B cell (primary cell): Measurements from ENCODE around the gene DOCK4. TPM values are rescaled to one million over a fixed set of nuclear protein-coding genes. Genes with fewer than 3 reads are reported as not detected.

Source experiments
- ATAC-seq: fragments of 200-7000 bp; cut with Tn5 transposase; one replicate; pipeline ENCODE4 v1.10.0; 2021; ENCODE audit warnings: low read depth, mild to moderate bottlenecking, moderate number of reproducible peaks, moderate library complexity
- CTCF ChIA-PET: fragments of 350-600 bp; sonication (Branson Sonifier 250); formaldehyde crosslinking; loops from one replicate; lab custom pipeline; 2021; ENCODE audit warnings: antibody characterized with exemption, inconsistent platforms; lab: Charles Lee
- POLR2A ChIA-PET: fragments of 350-600 bp; sonication (Branson Sonifier 250); formaldehyde crosslinking; loops from one replicate; lab custom pipeline; 2021; ENCODE audit warnings: antibody characterized with exemption; lab: Charles Lee
- DNase-seq: peaks from one replicate; pipeline ENCODE4 v3.0.0; 2013
- H2AFZ ChIP-seq: 2 replicates; pipeline ENCODE4 v1.6.1; 2012; ENCODE audit warnings: mild to moderate bottlenecking, low read depth, low read length; ENCODE audit not compliant: insufficient read depth, poor library complexity, severe bottlenecking
- H3K27ac ChIP-seq, 2 donors: 1 replicate in 1 of 2; 2 replicates in 1 of 2; pipeline ENCODE4 v1.5.1; 2012 to 2013; ENCODE audit warnings: low read length in 2 of 2, mild to moderate bottlenecking in 2 of 2, moderate library complexity in 1 of 2
- H3K27me3 ChIP-seq, 4 experiments: fragments of 200-600 bp in 1 of 4; sonication (generic) in 1 of 4; replicated peaks in 1 of 4; 1 replicate in 2 of 4; 2 replicates in 2 of 4; pipeline versions ENCODE4 v1.6.1 to v1.7.0; 2013 to 2016; ENCODE audit warnings: low read length in 3 of 4, mild to moderate bottlenecking in 2 of 4, mixed read lengths in 1 of 4, moderate library complexity in 1 of 4; ENCODE audit not compliant: insufficient read depth in 4 of 4, control insufficient read depth in 3 of 4; ENCODE audit errors: control extremely low read depth in 1 of 4
- H3K36me3 ChIP-seq, 2 experiments: replicated peaks in 1 of 2; 1 replicate in 1 of 2; 2 replicates in 1 of 2; pipeline versions ENCODE4 v1.6.1 to v1.7.1; 2013; ENCODE audit warnings: low read length in 1 of 2; ENCODE audit not compliant: insufficient read depth in 2 of 2, control insufficient read depth in 1 of 2; ENCODE audit errors: control extremely low read depth in 1 of 2, extremely low read depth in 1 of 2
- H3K4me1 ChIP-seq, 2 donors: fragments of 200-600 bp in 1 of 2; sonication (generic) in 1 of 2; 1 replicate in 1 of 2; 2 replicates in 1 of 2; pipeline versions ENCODE4 v1.5.1 to v1.6.1; 2013 to 2017; ENCODE audit warnings: low read length in 2 of 2; ENCODE audit not compliant: control insufficient read depth in 2 of 2, insufficient read depth in 2 of 2
- H3K4me2 ChIP-seq: replicated peaks from 2 replicates; pipeline ENCODE3; 2012; ENCODE audit warnings: mild to moderate bottlenecking, low read depth, low read length; ENCODE audit not compliant: poor library complexity, severe bottlenecking
- H3K4me3 ChIP-seq, 5 experiments: fragments of 200-600 bp in 1 of 5; sonication (generic) in 1 of 5; 1 replicate in 3 of 5; 2 replicates in 2 of 5; pipeline versions ENCODE4 v1.5.1 to v1.7.0; 2011 to 2016; ENCODE audit warnings: low read length in 4 of 5, mild to moderate bottlenecking in 4 of 5, low read depth in 2 of 5, control low read depth in 1 of 5, moderate library complexity in 1 of 5; ENCODE audit not compliant: insufficient read depth in 1 of 5; ENCODE audit errors: control extremely low read depth in 1 of 5, extremely low read depth in 1 of 5
- H3K79me2 ChIP-seq: fragments of 200-600 bp; sonication (generic); one replicate; pipeline ENCODE4 v1.6.0; 2016; ENCODE audit warnings: low read length; ENCODE audit not compliant: control insufficient read depth, insufficient read depth
- H3K9ac ChIP-seq: fragments of 200-600 bp; sonication (generic); 2 replicates; pipeline ENCODE4 v1.6.1; 2017; ENCODE audit warnings: mild to moderate bottlenecking, low read length, moderate library complexity
- H3K9me3 ChIP-seq, 3 donors: one replicate each; pipeline versions ENCODE4 v1.6.1 to v1.7.1; 2013; ENCODE audit warnings: low read length in 2 of 3; ENCODE audit not compliant: control insufficient read depth in 2 of 3, insufficient read depth in 1 of 3; ENCODE audit errors: control extremely low read depth in 1 of 3
- H4K20me1 ChIP-seq: 2 replicates; pipeline ENCODE4 v1.6.0; 2012; ENCODE audit warnings: mild to moderate bottlenecking, low read length; ENCODE audit not compliant: insufficient read depth, control insufficient read depth, poor library complexity, severe bottlenecking
- H3K27ac Mint-ChIP-seq: one replicate; pipeline ENCODE4 v1.8.0; 2021; ENCODE audit warnings: mixed read lengths
- H3K27me3 Mint-ChIP-seq: one replicate; pipeline ENCODE4 v1.8.0; 2021; ENCODE audit warnings: mixed read lengths
- H3K4me1 Mint-ChIP-seq: one replicate; pipeline ENCODE4 v1.8.0; 2021; ENCODE audit warnings: mixed read lengths
- H3K4me3 Mint-ChIP-seq: one replicate; pipeline ENCODE4 v1.8.0; 2021; ENCODE audit warnings: mixed read lengths
- H3K9me3 Mint-ChIP-seq: one replicate; pipeline ENCODE4 v1.8.0; 2022; ENCODE audit warnings: mixed read lengths; ENCODE audit not compliant: insufficient read depth
- CTCF ChIP-seq: fragments of 200-600 bp; IDR thresholded peaks from one replicate; pipeline ENCODE4 v1.8.0; 2022; ENCODE audit warnings: antibody characterized with exemption, mild to moderate bottlenecking
- EZH2 ChIP-seq: IDR thresholded peaks from 2 replicates; pipeline ENCODE4 v1.6.1; 2012; ENCODE audit warnings: borderline replicate concordance, low read depth, mild to moderate bottlenecking, moderate library complexity, low read length; ENCODE audit not compliant: insufficient read depth, poor library complexity, severe bottlenecking
- WGBS: methylation state at CpG from one replicate; pipeline ENCODE4 v1.1.5; 2013; ENCODE audit warnings: missing lambda C conversion rate; ENCODE audit not compliant: insufficient coverage; 5-methylcytosine and 5-hydroxymethylcytosine counted together
- intact Hi-C: fragments of 100-400 bp; cut with micrococcal nuclease; formaldehyde crosslinking; loops from one replicate; pipeline ENCODE4 v1.10.0; 2022
- polyA plus RNA-seq: library from polyadenylated mRNA; depleted of rRNA; stranded (reverse); fragments of >200 nt; gene quantifications from 2 replicates; pipeline ENCODE4 v1.2.3, GENCODE V29; 2012
- total RNA-seq, 2 donors: library from RNA; stranded (reverse); fragments of 120-200 nt in 1 of 2; gene quantifications; 1 replicate in 1 of 2; 2 replicates in 1 of 2; pipeline versions ENCODE4 v1.2.3 to v1.2.4, GENCODE V29; 2013 to 2022

The DOCK4 gene
- total and polyA plus RNA-seq, 2 donors (not counting 1 experiment from before 2014, with no cell fraction given) = 0.03 to 4.1 TPM

- no peak for ATAC-seq
Observed at GRCh38 chr7:111892588-111892987, 313.6 kb downstream of the DOCK4 start.

GRCh38 chr7:111887734-111888133 lies 318.5 kb downstream of the DOCK4 start:
- Mint-ChIP-seq H3K4me1 (no peaks in the 10 kb centered on the region), H3K9me3 (no peaks in the 10 kb centered on the region), H3K27ac (no peak overlapping the region), H3K4me3 (no peak overlapping the region), H3K27me3 (no peaks in the 10 kb centered on the region)
- WGBS = 87% methylated on average over 1 of the region's 1 CpG
- no peak overlapping the region for H3K27ac ChIP-seq
- no peaks in the 10 kb centered on the region for H3K9me3 ChIP-seq
- no peak for TF ChIP-seq CTCF
- no peak for TF ChIP-seq EZH2
- no peaks in the 10 kb centered on the region for H3K79me2 ChIP-seq
- ATAC-seq (no peak), DNase-seq (no peak)
- H3K9ac ChIP-seq = no peak overlapping the region
- H2AFZ ChIP-seq = no peak overlapping the region
- H3K27me3 ChIP-seq = no peaks in the 10 kb centered on the region
- CTCF ChIA-PET = no interaction called here
- no peak overlapping the region for H3K4me3 ChIP-seq
- intact Hi-C loops = no loop called here
- no peaks in the 10 kb centered on the region for H4K20me1 ChIP-seq
- POLR2A ChIA-PET = no interaction called here
- no peak overlapping the region for H3K4me2 ChIP-seq
- no peaks in the 10 kb centered on the region for H3K4me1 ChIP-seq
- H3K36me3 ChIP-seq = no peaks in the 10 kb centered on the region

More at GRCh38 chr7:111892588-111892987, 313.6 kb downstream of the DOCK4 start:
- Mint-ChIP-seq H3K4me1 (no peaks in the 10 kb centered on the region), H3K4me3 (no peak overlapping the region), H3K27ac (no peak overlapping the region), H3K9me3 (no peaks in the 10 kb centered on the region), H3K27me3 (no peaks in the 10 kb centered on the region)
- Histone ChIP-seq H3K9me3 (no peaks in the 10 kb centered on the region), H3K9ac (no peak overlapping the region), H3K79me2 (no peaks in the 10 kb centered on the region), H3K27me3 (no peaks in the 10 kb centered on the region), H4K20me1 (no peaks in the 10 kb centered on the region), H3K4me1 (no peaks in the 10 kb centered on the region), H2AFZ (no peak overlapping the region), H3K27ac (no peak overlapping the region), H3K4me2 (no peak overlapping the region), H3K4me3 (no peak overlapping the region), H3K36me3 (no peaks in the 10 kb centered on the region)
- TF ChIP-seq EZH2 (no peak), CTCF (no peak)
- DNase-seq = no peak
- ChIA-PET CTCF (no interaction called here), POLR2A (no interaction called here)
- intact Hi-C loops = no loop called here
- no CpG with 5 or more reads among the region's 3 CpGs for WGBS
